MCF 10A (cell line): ENCODE results near the gene UBTD2. TPM values are rescaled to one million over a fixed set of nuclear protein-coding genes. Genes with fewer than 3 reads are reported as not detected.
"Not testable (repeated sequence)": the region's sequence is repeated elsewhere in the genome, so short reads cannot be mapped to it uniquely, and the experiment has no call there.

Experiments used
- BruUV-seq: library from RNA; stranded (reverse); fragments of 400-500 nt; replicated peaks from 2 replicates; lab custom pipeline; 2021; lab: Mats Ljungman, UMichigan
- CTCF ChIA-PET: fragments of 300-600 bp; sonication (Branson Sonifier 250); formaldehyde crosslinking; extraction: SDS; loops from one replicate; lab custom pipeline; 2021; ENCODE audit warnings: antibody characterized with exemption, inconsistent platforms; lab: Yijun Ruan, JAX
- POLR2A ChIA-PET: fragments of 300-600, 350-650 bp; sonication (Branson Sonifier 250); formaldehyde crosslinking; extraction: SDS; loops from one replicate; lab custom pipeline; 2020; ENCODE audit warnings: antibody characterized with exemption, inconsistent platforms; lab: Yijun Ruan, JAX
- DNase-seq: peaks from one replicate; pipeline ENCODE4 v3.0.0-alpha.2; 2018; ENCODE audit not compliant: unreplicated experiment
- H3K27ac Mint-ChIP-seq: one replicate; pipeline ENCODE4 v1.8.0; 2022; ENCODE audit warnings: mild to moderate bottlenecking, low read depth, mixed read lengths; ENCODE audit not compliant: unreplicated experiment
- H3K27me3 Mint-ChIP-seq: one replicate; pipeline ENCODE4 v1.8.0; 2022; ENCODE audit warnings: mixed read lengths; ENCODE audit not compliant: insufficient read depth, unreplicated experiment
- H3K36me3 Mint-ChIP-seq: one replicate; pipeline ENCODE4 v1.8.0; 2022; ENCODE audit warnings: mild to moderate bottlenecking, moderate library complexity, mixed read lengths; ENCODE audit not compliant: insufficient read depth, unreplicated experiment
- H3K4me1 Mint-ChIP-seq: one replicate; pipeline ENCODE4 v1.8.0; 2022; ENCODE audit warnings: mixed read lengths; ENCODE audit not compliant: insufficient read depth, unreplicated experiment
- H3K4me3 Mint-ChIP-seq: one replicate; pipeline ENCODE4 v1.8.0; 2022; ENCODE audit warnings: mild to moderate bottlenecking, moderate library complexity, mixed read lengths; ENCODE audit not compliant: unreplicated experiment
- H3K9me3 Mint-ChIP-seq: one replicate; pipeline ENCODE4 v1.8.0; 2022; ENCODE audit warnings: mixed read lengths; ENCODE audit not compliant: unreplicated experiment
- CTCF ChIP-seq: fragments of 200-600 bp; IDR thresholded peaks from one replicate; pipeline ENCODE4 v1.8.0; 2022; ENCODE audit warnings: antibody characterized with exemption, mild to moderate bottlenecking; ENCODE audit not compliant: unreplicated experiment
- intact Hi-C: fragments of 100-400 bp; cut with micrococcal nuclease; formaldehyde crosslinking; loops from 2 replicates; pipeline ENCODE4 v1.14.1; 2022
- total RNA-seq: library from RNA; stranded (reverse); gene quantifications from 2 replicates; pipeline ENCODE4 v1.2.3, GENCODE V29; 2022

UBTD2 gene
- total RNA-seq, 1 experiment from 2014 or later: 24.1 TPM

DNA sequence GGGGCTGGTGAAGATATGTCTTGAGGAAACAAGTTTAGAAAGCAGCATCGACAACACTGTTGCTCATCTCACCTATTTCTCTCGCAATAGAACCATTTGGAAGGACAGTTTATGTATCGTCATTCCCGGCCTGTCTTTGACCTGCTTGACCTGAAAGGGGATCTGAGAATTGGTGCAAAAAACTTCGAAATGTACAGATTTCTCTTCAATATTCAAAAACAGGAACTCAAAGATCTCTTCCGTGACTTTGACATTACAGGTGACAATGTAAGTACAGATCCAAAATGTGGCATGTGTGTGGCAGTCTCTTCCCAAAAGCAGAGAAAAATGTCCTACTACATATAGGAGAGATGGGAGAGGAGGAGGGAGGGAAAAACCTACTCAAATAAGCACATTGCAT, 83.1 kb downstream of the UBTD2 start:
- H3K27me3 Mint-ChIP-seq: no peaks in the 10 kb centered on the region
- DNase-seq: no peak
- TF ChIP-seq CTCF: no peak
- BruUV-seq: no TSS peak
- ChIA-PET CTCF (interaction anchor here (0.7 to 4.0 kb wide), 2 partner anchors 10 to 12 kb away, joined by 5 to 48 read pairs; partner anchors contain the start of gene STK10), POLR2A (interaction anchor here (0.7 kb wide), 1 partner anchor 211 kb away, joined by 3 read pairs; no protein-coding TSS in a partner anchor)
- no peaks in the 10 kb centered on the region for H3K4me1 Mint-ChIP-seq
- peaks cover 5% of the 10 kb centered on the region for H3K36me3 Mint-ChIP-seq
- H3K9me3 Mint-ChIP-seq: no peaks in the 10 kb centered on the region
- H3K4me3 Mint-ChIP-seq: no peak overlapping the region
- intact Hi-C loops: no loop called here
- H3K27ac Mint-ChIP-seq: no peak overlapping the region

GRCh38 chr5:172199446-172199845, 84.1 kb downstream of the UBTD2 start:
- intact Hi-C loops: no loop called here
- H3K27me3 Mint-ChIP-seq: no peaks in the 10 kb centered on the region
- no peak for DNase-seq
- no peak for TF ChIP-seq CTCF
- no peak overlapping the region for H3K4me3 Mint-ChIP-seq
- ChIA-PET POLR2A (interaction anchor here (0.7 to 1.1 kb wide), 2 partner anchors 11 to 82 kb away, joined by 3 to 4 read pairs; partner anchors contain the start of gene STK10), CTCF (interaction anchor here (1.2 to 4.0 kb wide), 4 partner anchors 11 to 289 kb away, joined by 6 to 48 read pairs (median 7); partner anchors contain the start of gene STK10)
- H3K27ac Mint-ChIP-seq: no peak overlapping the region
- H3K9me3 Mint-ChIP-seq: no peaks in the 10 kb centered on the region
- BruUV-seq: no TSS peak
- no peaks in the 10 kb centered on the region for H3K4me1 Mint-ChIP-seq
- peaks cover 5% of the 10 kb centered on the region for H3K36me3 Mint-ChIP-seq

GRCh38 chr5:172197775-172198174, 85.8 kb downstream of the UBTD2 start:
- intact Hi-C loops, H3K4me1 Mint-ChIP-seq, H3K4me3 Mint-ChIP-seq, H3K27me3 Mint-ChIP-seq, DNase-seq, H3K36me3 Mint-ChIP-seq, H3K9me3 Mint-ChIP-seq, BruUV-seq, H3K27ac Mint-ChIP-seq: not testable (repeated sequence)
- ChIA-PET POLR2A (interaction anchor here (0.6 to 0.7 kb wide), 2 partner anchors 24 to 90 kb away, joined by 3 read pairs; no protein-coding TSS in a partner anchor), CTCF (interaction anchor here (0.8 to 4.0 kb wide), 4 partner anchors 9 to 96 kb away, joined by 3 to 48 read pairs (median 4); partner anchors contain the start of gene STK10)

DNA sequence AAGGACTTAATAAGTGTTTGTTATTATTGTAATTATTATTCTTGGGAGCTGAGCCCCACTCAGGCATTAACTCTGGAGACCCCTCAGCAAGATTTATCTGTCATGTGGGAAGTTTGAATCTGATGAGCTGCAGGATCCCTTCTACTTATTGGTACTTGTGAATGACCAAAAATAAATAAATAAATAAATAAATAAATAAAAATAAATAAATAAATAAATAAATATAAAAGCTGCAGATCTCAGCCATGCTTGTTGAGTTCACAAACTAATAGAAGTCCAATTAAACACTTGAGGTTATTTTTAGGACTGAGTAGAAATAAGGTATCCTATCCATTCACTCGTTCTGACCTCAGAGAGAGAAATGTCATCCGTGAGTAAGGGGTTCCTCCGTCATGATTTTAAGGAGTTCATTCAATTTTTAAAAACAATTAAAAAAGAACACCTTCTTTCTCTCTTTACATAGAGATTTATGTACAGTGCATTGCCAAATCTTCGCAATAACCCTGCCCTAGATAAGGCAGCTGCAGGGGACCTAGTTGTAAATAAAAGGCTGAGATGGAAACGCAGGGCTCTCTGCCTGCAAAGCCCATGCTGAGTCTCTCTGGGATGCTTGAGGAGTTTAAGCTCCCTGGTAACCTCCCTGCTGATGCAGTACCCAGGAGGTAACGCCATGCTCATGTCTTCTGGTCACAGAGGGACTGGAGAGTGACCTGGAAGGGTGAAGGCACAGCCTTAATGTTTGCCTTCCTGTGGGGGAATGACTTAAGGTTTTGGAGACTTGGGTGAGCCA, 88.4 kb downstream of the UBTD2 start:
- Mint-ChIP-seq H3K4me1 (no peaks in the 10 kb centered on the region), H3K27me3 (no peaks in the 10 kb centered on the region), H3K36me3 (no peaks in the 10 kb centered on the region), H3K9me3 (no peaks in the 10 kb centered on the region), H3K27ac (no peak overlapping the region), H3K4me3 (no peak overlapping the region)
- no TSS peak for BruUV-seq
- CTCF ChIA-PET: interaction anchor here (0.5 to 1.8 kb wide), 7 partner anchors 10 to 667 kb away, joined by 3 to 5 read pairs (median 3); no protein-coding TSS in a partner anchor
- POLR2A ChIA-PET: no interaction called here
- no peak for TF ChIP-seq CTCF
- intact Hi-C loops: no loop called here
- no peak for DNase-seq
